Panc1 (cell line): ENCODE results near the gene CCDC185.

Experiments
- CTCF ChIP-seq: fragments of 450-650 bp; IDR thresholded peaks from 2 replicates; pipeline ENCODE4 v1.5.1; 2017; ENCODE audit warnings: mild to moderate bottlenecking
- POLR2AphosphoS5 ChIP-seq: IDR thresholded peaks from 2 replicates; pipeline ENCODE4 v1.6.1; 2012; ENCODE audit warnings: mild to moderate bottlenecking, low read depth, low read length, moderate library complexity
- REST ChIP-seq, 2 experiments: IDR thresholded peaks; 2 replicates each; pipeline ENCODE4 v1.6.1; 2011 to 2012; ENCODE audit warnings: low read depth in 2 of 2, control low read depth in 1 of 2, low read length in 1 of 2, mild to moderate bottlenecking in 1 of 2, moderate library complexity in 1 of 2; ENCODE audit not compliant: insufficient read depth in 1 of 2
- SIN3A ChIP-seq: IDR thresholded peaks from 2 replicates; pipeline ENCODE4 v1.6.1; 2012; ENCODE audit warnings: low read depth, mild to moderate bottlenecking, low read length, moderate library complexity, borderline replicate concordance; ENCODE audit not compliant: insufficient read depth

- TF ChIP-seq CTCF (no peak), SIN3A (no peak), REST (IDR thresholded peaks at IDR 0.05; ENCODE audit: insufficient read depth in 1 of 2, low read depth in 2 of 2, low read length in 1 of 2) (no peak), POLR2AphosphoS5 (no peak)
Observed at GRCh38 chr1:223422911-223423310, 29.7 kb downstream of the CCDC185 start.
